GDM1 (cell line): ENCODE measurements around the gene FAM53A.
A peak's percentile ranks its signal among the peaks of the same experiment; 100 is the strongest.
"Not testable (repeated sequence)": the region's sequence is repeated elsewhere in the genome, so short reads cannot be mapped to it uniquely, and the experiment has no call there.

Experiments used
- DNase-seq: peaks from one replicate; lab custom pipeline; 2025; lab: John Stamatoyannopoulos, UW

FAM53A gene

DNA sequence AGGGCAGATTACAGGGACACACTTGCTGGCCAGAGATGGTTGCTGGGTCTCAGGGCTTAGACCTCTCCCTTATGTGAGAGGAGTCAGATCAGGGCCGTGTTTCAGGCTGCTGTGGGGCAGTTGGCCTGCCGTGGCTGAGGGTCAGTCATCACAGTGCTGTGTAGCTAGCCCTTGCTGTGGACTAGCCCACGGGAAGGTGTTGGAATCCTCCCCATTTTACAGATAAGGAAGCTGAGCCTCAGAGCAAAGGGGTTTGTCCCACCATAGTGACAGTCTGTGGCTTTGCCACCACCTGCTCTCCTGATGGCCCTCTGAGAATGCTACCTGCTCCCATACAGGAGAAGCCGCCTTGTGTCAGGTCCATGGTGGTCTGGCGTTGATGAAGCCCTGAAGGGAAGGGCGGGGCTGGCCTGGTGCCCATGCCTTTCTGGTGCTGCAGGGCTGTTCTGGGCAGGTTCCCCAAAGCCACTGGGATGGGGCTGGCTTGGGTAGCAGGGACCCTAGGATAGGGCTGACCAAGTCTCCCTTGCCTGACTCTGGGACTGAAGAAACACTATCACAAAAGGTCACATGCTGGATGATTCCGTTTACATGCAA is 2.4 kb upstream of the FAM53A start:
- DNase-seq = no peak

DNA sequence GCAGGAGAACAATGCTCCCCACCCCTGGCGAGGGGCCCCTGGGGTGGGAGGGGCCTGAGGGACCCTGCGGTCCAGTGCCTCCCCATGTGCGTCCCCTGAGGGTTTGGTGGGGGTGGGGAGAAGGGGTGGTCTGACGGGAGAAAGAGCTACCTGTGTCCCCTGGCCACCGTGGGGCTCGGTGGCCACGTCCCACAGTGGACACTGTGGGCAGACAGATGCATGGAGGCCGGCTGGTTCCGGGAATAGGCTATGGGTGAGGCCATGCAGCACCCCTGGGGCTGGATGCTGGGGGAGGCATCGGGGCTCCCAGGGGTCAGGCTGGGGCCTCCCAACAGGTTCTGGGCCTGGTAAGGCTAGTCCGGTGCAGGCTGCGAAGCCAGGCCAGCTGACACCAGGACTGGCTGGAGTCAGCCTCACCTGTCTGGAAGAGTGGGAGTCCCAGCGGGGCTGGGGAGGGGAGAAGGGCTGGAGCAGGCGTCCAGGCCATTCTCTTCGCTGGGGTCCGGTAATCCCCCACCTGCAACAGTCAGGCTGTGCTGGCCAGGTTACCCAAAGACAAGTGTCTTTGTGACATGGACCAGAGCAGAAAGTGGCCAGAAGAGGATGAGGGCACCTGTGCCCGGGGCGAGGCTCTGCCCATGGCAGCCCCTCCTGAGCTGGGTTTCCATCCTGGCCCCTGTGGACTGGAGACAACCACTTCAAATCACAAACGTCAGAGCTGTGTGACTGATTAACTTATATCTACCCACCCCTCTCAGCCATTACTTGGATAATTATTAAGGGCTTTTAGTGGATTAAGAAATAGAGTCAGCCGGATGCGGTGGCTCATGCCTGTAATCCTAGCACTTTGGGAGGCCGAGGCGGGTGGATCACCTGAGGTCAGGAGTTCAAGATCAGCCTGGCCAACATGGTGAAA is 1.4 kb upstream of the FAM53A start:
- DNase-seq = no peak

DNA sequence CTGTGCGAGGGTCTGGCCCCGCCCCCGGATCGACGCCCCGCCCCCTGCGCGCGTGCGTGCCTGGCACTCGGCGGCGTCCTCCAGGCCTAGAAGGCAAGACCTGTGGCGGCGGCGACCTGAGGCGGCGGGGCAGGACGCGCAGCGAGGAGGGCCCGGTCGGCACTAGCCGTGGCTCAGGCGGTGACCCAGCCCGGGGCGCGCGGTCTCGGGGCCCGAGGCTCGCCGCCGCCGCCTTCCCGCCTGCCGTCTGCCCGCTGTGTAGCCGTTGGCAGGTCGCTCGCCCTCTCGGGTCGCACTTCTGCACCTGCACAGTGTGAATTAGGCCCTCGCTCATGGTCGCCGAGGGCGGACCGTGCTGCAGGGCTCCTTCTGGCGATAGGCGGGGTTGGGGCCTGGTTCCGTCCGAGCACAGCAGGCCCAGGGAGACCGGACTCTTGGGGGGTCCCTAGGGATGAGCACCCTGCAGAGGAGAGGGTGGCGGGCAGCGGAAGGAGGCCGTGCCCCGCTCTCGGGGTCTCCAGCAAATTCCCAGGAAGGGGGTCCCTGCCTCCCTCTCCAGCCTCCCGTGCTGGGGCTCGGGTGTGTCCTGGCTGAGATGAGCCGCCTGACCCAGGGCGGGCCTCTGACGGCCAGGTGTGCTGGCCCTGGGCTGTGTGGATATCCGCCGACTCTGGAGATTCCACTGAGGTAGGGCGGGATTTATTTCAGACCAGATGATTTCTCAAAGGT is 557 bp upstream of the FAM53A start:
- DNase-seq = no peak

DNA sequence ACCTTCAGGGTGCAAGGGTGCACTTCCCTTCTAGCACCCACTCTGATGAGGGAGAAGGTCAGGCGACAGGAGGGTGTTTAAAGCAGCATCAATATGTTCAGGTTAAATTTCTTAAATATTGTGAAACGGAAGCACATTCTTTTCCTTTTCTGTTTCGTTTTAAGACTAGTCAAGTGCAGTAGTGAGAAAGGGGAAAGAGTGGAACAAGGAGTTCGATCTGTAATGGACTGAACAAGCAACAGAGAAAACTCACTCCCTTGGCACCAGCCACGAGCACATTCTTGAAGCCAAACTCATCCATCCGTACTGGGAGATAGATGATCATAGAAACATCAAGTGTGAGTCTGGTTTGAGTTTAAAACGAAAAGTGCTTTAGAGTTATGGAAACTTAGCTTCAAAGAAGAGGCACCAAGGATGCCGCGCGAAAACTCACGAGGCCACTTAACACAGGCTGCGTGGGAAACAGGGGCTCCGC is 815 bp downstream of the FAM53A start:
- DNase-seq = no peak

DNA sequence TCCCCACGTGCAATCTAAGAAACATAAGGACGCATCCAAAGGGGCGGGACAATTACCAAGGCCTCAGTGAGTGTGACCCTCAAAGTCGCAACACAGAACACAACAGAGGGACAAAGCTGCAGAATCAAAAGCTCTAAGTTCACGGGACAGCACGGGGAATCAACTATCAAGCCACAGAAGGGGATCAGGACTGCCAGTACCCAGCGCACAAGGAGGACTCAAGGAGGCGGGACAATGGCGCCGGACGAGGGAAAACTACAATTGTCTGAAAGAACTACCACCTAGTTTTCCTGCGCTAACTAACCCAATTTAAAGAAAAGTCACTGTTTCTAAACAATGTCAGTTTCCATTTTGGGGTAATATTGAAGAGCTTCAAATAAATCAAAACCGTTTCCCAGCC is 1.3 kb downstream of the FAM53A start:
- DNase-seq = no peak

DNA sequence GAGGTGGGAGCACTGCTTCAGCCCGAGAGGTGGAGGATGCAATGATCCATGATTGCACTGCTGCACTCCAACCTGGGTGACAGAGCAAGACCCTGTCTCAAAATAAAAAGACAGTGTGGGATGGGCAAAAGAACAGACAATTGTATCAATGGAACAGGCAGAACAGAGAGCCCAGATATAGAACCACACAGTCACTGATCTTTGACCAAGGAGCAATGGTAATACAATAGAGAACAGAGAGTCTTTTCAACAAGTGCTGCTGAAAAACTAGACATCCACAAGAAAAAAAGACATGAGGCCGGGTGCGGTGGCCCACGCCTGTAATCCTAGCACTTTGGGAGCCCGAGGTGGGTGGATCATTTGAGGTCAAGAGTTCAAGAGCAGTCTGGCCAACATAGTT is 5.9 kb downstream of the FAM53A start:
- no peak for DNase-seq

DNA sequence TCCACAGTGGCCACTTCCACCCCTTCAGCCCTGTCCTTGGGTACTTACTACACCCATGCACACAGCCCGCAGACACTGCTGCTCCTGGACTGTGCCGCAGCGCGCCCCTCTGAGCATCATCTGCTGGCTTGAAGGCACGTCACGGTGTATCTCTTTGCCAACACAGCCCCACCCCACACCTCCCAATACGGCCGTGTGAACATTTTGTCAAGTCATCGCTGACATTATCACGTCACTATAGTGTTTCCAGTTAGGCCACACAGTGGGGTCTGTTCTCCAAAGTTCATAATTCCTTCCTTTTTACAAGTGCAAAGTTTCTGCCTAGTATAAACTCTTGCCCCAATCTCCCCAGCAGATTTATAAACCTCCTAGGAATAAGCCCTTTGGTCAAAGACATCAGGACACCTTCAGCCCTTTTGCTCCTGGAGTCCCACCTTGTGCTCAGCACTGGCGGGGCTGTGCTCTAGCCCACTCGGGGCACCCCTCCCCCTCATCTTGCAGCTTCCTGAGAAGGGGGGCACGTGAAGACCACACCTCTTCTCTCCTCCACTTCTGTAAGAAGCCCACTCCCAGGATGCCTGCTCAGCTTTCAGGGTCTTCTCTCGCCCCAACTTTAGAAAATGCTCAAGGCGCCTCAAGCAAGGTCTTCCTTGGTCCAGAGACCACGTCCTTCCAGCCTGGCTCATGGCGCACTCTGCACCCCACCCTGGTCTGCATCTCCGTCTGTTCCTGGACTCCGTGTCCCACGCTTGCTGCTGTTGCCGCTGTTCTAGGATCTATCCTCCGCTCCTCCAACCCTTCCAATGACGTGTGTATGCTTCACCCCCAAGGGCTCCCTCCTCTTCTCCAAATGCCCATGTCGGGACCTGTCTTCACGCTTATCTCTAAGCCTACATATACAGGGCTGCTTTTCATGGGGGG is 7.2 kb downstream of the FAM53A start:
- peak; percentile 11 for DNase-seq

DNA sequence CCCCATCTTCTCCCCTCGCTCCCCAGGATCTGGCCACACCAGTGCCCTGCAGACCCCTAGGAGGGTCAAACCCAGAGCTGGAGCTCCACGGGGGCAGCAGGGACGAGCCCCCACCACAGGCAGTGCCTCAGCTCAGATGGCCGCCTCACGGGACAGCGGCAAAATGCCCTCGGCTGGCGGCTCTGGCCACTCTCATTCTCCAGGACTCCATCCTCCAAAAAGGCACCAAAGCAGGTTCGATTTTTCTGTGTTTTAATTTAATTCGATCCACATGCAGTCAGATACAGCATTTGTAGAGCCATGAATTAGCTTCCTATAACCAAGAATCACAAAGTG is 8.3 kb downstream of the FAM53A start:
- no peak for DNase-seq

DNA sequence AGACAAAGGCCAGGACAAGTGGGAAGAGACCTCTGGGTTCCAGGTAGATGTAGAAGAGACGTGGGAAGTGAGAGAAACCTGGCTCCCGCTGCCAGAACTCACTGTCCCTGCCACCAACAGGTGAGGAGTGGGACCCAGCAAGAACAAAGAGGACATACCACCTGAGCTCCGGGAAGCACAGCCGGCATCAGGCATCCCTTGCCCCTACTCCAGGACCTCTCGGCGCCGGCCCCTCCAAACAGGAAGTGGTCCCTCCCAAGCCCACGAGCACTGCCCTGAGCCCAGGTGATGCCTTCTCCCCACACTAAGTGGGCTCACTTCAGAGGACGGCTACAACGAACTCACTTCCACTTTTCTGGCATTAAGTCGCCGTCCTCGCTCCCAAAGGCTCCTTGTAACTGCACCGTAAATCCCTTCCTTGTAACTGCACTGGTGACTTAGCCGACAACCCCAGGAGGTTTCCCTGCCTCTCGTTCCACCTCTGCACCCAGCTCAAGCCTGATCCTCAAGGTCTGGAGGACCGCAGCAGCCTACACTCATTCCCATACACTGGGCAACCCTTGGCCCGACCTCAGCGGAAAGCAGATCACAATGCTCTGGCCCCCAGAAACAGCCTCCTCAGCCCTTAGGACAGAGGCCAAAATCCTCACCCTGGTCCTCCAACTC is 8.8 kb downstream of the FAM53A start:
- no peak for DNase-seq

DNA sequence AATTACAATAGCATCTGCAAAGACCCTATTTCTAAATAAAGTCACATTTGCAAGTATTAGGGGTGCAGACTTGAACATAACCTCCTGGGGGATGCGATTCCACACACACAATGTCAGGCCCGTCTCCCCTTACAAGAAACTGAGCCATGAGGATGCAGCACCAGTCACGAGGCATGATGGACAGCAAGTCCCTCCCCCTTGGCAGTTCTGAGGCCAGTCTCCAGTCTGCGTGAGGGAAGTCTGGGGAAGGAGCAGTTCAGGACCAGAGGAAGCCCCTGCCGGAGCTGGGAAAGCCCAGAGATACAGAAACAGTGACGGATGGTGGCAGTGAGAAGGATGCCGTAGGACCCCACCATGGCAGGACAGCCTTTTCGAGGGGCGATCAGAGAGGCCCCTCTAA is 9.4 kb downstream of the FAM53A start:
- no peak for DNase-seq

DNA sequence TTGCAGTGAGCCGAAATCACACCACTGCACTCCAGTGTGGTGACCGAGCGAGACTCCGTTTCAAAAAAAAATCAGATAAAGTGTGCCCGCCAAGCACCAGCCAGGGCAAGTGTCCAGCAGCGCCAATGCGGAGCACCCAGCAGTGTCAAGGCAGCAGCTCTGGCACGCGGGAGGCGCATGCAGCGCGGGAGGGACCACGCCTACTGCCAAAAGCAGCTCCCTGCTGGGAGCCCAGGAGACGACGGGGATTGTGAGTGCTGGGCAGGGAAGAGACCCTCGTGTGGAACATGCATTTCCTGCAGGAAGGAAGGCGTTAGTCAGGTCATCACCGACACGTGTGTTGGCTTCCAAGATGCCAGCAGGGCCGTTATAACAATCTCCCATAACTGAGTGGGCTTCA is 10.4 kb downstream of the FAM53A start:
- no peak for DNase-seq

DNA sequence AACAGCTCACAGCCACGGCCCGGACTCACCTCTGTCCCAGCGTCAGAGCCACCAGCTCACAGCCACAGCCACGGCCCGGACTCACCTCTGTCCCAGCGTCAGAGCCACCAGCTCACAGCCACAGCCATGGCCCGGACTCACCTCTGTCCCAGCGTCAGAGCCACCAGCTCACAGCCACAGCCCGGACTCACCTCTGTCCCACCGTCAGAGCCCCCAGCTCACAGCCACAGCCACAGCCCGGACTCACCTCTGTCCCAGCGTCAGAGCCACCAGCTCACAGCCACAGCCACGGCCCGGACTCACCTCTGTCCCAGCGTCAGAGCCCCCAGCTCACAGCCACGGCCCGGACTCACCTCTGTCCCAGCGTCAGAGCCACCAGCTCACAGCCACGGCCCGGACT is 13.1 kb downstream of the FAM53A start:
- not testable (repeated sequence) for DNase-seq

DNA sequence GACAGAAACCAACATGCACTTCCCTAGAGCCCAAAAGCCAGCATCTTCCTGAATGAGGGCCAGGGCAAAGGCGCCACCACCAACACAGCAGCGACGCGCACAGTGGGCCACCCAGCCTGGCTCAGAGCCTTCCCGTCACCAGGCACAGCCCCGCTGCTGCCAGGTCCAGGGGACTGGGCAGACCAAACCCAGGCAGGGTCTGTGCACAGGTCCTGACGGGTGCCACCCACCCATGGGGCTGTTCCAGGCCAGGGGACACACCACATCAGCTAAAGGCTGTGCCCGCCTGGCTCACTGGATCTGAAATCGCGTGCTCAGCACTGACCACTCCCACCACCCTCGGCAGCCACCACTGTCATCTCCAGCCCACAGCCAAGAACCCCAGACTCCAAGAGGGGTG is 13.8 kb downstream of the FAM53A start:
- no peak for DNase-seq

DNA sequence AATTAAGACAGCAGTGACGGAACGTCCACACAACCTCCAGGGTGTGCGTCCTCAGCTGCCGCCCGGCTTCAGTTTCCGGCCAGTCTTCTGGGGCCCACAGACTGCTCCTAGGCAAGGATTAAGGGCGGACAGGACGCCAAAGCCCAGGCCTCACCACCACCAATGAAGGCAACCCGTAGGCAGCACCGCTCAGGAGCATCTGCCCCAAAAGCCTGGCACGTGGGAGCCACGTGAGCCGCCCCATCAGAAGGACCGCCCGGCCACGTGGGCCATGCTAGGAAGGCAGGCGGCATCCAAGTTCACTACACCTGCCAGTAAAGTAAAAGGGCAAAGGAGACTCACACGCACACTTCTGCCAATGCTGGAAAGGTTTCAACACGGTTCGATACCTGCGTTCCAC is 14.3 kb downstream of the FAM53A start:
- no peak for DNase-seq

DNA sequence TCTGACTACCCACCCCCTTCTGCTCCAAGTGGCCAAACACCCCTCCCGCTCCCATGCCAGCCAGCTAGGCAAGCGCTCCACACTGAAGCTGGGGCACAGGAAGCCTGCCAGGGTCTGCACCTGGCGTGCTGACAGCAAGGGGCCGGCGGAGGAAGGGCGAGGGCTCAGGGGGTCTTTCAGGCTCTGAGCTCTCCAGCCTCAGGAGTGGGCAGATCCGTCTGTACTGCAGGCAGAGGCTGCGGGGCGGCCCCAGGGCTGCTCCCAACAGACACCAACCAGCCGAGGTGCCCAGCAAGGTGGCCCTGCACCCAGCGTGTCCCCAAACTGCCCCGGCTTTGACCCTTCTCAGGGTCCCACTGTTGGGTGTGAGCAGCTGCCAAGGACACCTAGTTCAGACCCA is 14.8 kb downstream of the FAM53A start:
- DNase-seq = no peak

DNA sequence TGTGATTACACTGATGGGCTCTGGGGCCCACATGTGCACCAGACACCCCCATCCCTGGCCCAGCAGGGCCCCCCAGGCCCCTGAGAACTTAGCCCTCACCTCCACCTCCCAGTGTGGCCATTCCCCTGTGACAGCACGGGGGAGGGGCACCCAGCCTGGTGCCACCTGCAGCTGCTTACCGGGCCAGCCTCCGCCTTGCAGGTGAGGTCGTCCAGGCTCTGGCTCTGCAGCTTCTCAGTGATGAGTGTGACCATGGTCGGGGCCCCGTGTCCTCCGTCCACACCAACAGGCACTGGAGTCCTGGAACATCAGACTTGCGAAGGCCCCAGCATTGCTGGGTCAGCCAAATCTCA is 15.6 kb downstream of the FAM53A start:
- no peak for DNase-seq

DNA sequence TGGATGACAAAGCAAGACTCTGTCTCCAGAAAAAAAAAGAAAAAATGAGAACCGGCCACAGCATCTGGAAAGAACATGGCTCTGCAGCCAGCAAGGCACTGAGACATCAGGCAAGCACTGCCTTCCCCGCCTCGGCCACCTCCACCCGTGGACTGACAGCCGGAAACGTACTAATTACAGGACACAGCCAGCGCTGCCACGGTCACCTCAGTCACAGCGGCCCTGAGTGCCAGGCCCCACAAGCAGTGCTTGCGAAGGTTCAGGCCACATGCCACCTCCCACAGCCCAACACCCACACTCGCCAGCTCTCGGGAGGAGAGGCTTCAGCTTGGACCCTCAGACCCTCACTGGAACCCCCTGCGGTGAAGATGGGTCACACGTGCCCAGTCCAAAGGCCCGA is 16.8 kb downstream of the FAM53A start:
- DNase-seq = no peak

DNA sequence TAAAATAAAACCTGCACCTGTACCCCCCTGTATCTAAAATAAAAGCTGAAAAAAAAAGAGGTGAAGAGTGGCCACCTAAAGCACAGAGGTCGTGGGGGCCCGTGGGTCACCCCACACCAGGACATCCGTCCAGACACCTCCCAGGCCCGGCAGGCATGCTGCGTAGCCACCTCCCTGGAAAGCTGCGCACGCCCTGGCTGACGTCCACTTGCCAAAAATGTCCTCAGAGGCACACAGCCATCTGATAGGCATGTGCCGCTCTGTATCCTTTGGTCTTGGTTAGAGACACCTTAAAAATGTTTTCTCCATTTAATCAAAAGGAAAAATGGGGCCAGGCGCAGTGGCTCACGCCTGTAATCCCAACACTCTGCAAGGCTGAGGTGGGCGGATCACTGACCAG is 17.7 kb downstream of the FAM53A start:
- no peak for DNase-seq

DNA sequence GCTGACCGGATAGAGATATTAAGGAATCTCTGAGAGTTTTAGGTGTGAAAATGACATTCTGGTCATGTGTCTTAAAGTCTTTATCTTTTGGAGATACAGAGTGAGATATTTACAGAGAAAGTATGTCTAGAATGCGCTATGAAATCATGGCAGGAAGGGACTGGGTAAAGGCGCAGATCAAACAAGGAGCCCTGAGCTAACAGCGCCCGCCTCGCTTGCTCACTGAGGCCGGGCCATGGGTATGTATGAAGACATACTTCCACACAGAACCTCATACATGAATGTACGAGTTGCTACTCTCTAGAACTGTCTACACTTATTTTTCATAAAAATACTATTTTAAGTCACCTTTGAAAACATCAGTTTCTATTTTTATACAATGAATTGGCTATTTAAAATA is 20.0 kb downstream of the FAM53A start:
- DNase-seq = no peak

DNA sequence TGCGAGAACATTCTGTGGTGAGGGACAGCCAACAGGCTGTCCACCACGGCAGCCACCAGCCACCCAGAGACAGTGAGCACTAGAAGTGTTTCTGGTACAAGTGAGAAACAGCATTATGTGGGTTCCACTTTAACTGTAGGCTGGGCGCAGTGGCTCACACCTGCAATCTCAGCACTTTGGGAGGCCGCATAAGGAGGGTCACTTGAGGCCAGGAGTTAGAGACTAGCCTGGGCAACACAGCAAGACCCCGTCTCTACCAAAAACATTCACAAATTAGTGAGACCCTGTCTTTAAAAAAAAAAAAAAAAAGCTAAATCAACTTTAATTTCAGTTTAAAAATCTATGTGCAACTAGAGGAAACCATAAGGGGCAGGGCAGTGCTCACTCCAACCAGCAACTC is 20.6 kb downstream of the FAM53A start:
- DNase-seq = no peak

DNA sequence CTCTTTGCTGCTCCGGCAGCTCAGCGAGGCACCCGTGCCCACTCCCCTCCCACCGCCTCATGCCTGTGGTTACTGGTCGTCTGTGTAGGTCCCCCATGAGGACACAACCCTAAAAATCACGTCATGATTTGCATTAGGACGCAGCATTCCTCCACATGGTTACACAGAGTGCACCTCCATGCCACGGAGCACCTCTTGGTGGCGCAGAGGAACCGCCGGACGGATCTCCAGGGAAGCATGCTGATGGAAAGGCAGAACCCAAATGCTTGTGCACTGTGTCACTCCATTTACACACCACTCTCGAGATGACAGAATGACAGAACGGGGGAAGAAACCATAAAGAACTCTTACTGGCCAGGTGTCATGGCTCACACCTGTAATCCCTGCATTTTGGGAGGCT is 22.4 kb downstream of the FAM53A start:
- DNase-seq = no peak
